ENCODE measurements around the gene BBX. TPM values are rescaled to one million over a fixed set of nuclear protein-coding genes. Genes with fewer than 3 reads are reported as not detected.

Gene BBX
- total and polyA plus RNA-seq, 2 donors from 2014 or later = 8.1 to 85.8 TPM

GRCh38 chr3:107641572-107642307, 119.0 kb downstream of the BBX start:
- Histone ChIP-seq H3K27me3 (ENCODE audit: control insufficient read depth, insufficient read depth, low read length) (no peaks in the 10 kb centered on the region), H3K9me3 (ENCODE audit: control insufficient read depth in 2 of 3, insufficient read depth in 1 of 3, low read length in 3 of 3) (no peaks in the 10 kb centered on the region), H3K27ac (ENCODE audit: low read depth in 2 of 2, low read length in 2 of 2) (no peak overlapping the region), H3K4me1 (ENCODE audit: control insufficient read depth in 2 of 3, insufficient read depth in 2 of 3, low read depth in 1 of 3, low read length in 3 of 3) (no peaks in the 10 kb centered on the region), H3K4me3 (ENCODE audit: low read length in 3 of 3) (no peak overlapping the region), H3K9ac (ENCODE audit: low read length in 3 of 3) (no peak overlapping the region), H3K36me3 (ENCODE audit: control insufficient read depth in 2 of 3, insufficient read depth in 3 of 3, low read length in 3 of 3) (no peaks in the 10 kb centered on the region)
- TF ChIP-seq, protein P1, sequence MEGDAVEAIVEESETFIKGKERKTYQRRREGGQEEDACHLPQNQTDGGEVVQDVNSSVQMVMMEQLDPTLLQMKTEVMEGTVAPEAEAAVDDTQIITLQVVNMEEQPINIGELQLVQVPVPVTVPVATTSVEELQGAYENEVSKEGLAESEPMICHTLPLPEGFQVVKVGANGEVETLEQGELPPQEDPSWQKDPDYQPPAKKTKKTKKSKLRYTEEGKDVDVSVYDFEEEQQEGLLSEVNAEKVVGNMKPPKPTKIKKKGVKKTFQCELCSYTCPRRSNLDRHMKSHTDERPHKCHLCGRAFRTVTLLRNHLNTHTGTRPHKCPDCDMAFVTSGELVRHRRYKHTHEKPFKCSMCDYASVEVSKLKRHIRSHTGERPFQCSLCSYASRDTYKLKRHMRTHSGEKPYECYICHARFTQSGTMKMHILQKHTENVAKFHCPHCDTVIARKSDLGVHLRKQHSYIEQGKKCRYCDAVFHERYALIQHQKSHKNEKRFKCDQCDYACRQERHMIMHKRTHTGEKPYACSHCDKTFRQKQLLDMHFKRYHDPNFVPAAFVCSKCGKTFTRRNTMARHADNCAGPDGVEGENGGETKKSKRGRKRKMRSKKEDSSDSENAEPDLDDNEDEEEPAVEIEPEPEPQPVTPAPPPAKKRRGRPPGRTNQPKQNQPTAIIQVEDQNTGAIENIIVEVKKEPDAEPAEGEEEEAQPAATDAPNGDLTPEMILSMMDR (IDR thresholded peaks at IDR 0.05; ENCODE audit: borderline replicate concordance, extremely low read depth, insufficient read depth) = no peak
- DNase-seq = no peak
- intact Hi-C loops (cut with DNase I) = no loop called here
- FAIRE-seq = no peak

GRCh38 chr3:107643038-107643883, 120.5 kb downstream of the BBX start:
- FAIRE-seq (no peak), DNase-seq (no peak)
- Histone ChIP-seq H3K27me3 (ENCODE audit: control insufficient read depth, insufficient read depth, low read length) (no peaks in the 10 kb centered on the region), H3K9me3 (ENCODE audit: control insufficient read depth in 2 of 3, insufficient read depth in 1 of 3, low read length in 3 of 3) (no peaks in the 10 kb centered on the region), H3K27ac (ENCODE audit: low read depth in 2 of 2, low read length in 2 of 2) (no peak overlapping the region), H3K9ac (ENCODE audit: low read length in 3 of 3) (no peak overlapping the region), H3K4me1 (ENCODE audit: control insufficient read depth in 2 of 3, insufficient read depth in 2 of 3, low read depth in 1 of 3, low read length in 3 of 3) (no peaks in the 10 kb centered on the region), H3K4me3 (ENCODE audit: low read length in 3 of 3) (no peak overlapping the region), H3K36me3 (ENCODE audit: control insufficient read depth in 2 of 3, insufficient read depth in 3 of 3, low read length in 3 of 3) (no peaks in the 10 kb centered on the region)
- TF ChIP-seq, protein P1 (IDR thresholded peaks at IDR 0.05; ENCODE audit: borderline replicate concordance, extremely low read depth, insufficient read depth) = peak; percentile 8
- intact Hi-C loops (cut with DNase I) = no loop called here

DNA sequence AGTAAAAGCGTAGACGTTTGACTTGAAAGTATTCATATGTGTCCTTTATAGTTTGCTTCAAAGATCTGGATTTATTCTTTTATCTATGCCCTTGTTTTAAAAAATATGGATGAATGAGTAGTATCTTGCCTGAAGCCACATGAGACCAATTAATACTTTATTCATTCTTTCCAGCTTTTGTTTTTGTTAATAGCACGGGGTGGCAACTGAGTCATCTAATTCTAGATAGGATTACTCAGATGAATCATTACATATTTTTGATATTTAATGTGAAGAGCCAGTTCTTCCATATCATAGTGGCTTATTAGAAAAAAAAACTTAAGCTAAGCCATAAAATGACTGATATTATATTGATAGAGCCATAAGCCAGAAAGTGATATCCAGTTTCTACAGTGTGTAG, 121.9 kb downstream of the BBX start:
- no peak for FAIRE-seq
- no peaks in the 10 kb centered on the region for H3K27me3 ChIP-seq (ENCODE audit: control insufficient read depth, insufficient read depth, low read length)
- H3K36me3 ChIP-seq (ENCODE audit: control insufficient read depth in 2 of 3, insufficient read depth in 3 of 3, low read length in 3 of 3) = no peaks in the 10 kb centered on the region
- intact Hi-C loops (cut with DNase I) = no loop called here
- TF ChIP-seq, protein P1 (IDR thresholded peaks at IDR 0.05; ENCODE audit: borderline replicate concordance, extremely low read depth, insufficient read depth) = no peak
- no peak overlapping the region for H3K4me3 ChIP-seq (ENCODE audit: low read length in 3 of 3)
- no peaks in the 10 kb centered on the region for H3K4me1 ChIP-seq (ENCODE audit: control insufficient read depth in 2 of 3, insufficient read depth in 2 of 3, low read depth in 1 of 3, low read length in 3 of 3)
- no peak overlapping the region for H3K27ac ChIP-seq (ENCODE audit: low read depth in 2 of 2, low read length in 2 of 2)
- no peaks in the 10 kb centered on the region for H3K9me3 ChIP-seq (ENCODE audit: control insufficient read depth in 2 of 3, insufficient read depth in 1 of 3, low read length in 3 of 3)
- DNase-seq = no peak
- H3K9ac ChIP-seq (ENCODE audit: low read length in 3 of 3) = no peak overlapping the region

Measured in kidney (tissue), 14 donors.